Cardiac muscle cell (in vitro differentiated cells and primary cell): ENCODE data around the gene RNF213. TPM values are rescaled to one million over a fixed set of nuclear protein-coding genes. Genes with fewer than 3 reads are reported as not detected.
"Not testable (repeated sequence)": the region's sequence is repeated elsewhere in the genome, so short reads cannot be mapped to it uniquely, and the experiment has no call there.

Experiments
- DNase-seq, 2 donors: peaks; one replicate each; pipeline versions ENCODE4 v3.0.0 to v3.0.0-alpha.2; 2010 to 2017; ENCODE audit warnings: low read depth in 1 of 2, low spot score in 1 of 2
- H3K27ac ChIP-seq: fragments of 200-600 bp; sonication (generic); 2 replicates; pipeline ENCODE4 v1.5.1; 2016
- H3K27me3 ChIP-seq: fragments of 200-600 bp; sonication (generic); 2 replicates; pipeline ENCODE4 v1.6.0; 2016; ENCODE audit warnings: control low read depth
- H3K36me3 ChIP-seq: fragments of 200-600 bp; sonication (generic); 2 replicates; pipeline ENCODE4 v1.5.1; 2016; ENCODE audit warnings: control low read depth
- H3K4me1 ChIP-seq: fragments of 200-600 bp; sonication (generic); 2 replicates; pipeline ENCODE4 v1.8.1; 2017; ENCODE audit warnings: low read depth, mild to moderate bottlenecking, mixed run types
- H3K4me3 ChIP-seq: fragments of 200-600 bp; sonication (generic); 2 replicates; pipeline ENCODE4 v1.5.1; 2016; ENCODE audit warnings: mild to moderate bottlenecking
- H3K9me3 ChIP-seq: fragments of 200-600 bp; sonication (generic); 2 replicates; pipeline ENCODE4 v1.5.1; 2017; ENCODE audit warnings: low read depth, mild to moderate bottlenecking, control low read depth
- polyA plus RNA-seq: library from polyadenylated mRNA; unstranded; fragments of >200 nt; fragmentation: Nextera tagmentation; extraction: Ambion mirVana; gene quantifications from 2 replicates; pipeline ENCODE4 v1.2.1, GENCODE V29; 2016
- total RNA-seq: library from RNA; depleted of rRNA; stranded (reverse); fragments of >200 nt; gene quantifications from 2 replicates; pipeline ENCODE4 v1.2.3, GENCODE V29; 2016
- TF ChIP-seq, protein P1 (sequence below): IDR thresholded peaks from 2 replicates; pipeline ENCODE4 v1.5.1; 2012; ENCODE audit warnings: low read depth, mild to moderate bottlenecking, low read length

RNF213 gene
- total and polyA plus RNA-seq, 2 experiments from 2014 or later: 11.5 to 24.9 TPM

DNA sequence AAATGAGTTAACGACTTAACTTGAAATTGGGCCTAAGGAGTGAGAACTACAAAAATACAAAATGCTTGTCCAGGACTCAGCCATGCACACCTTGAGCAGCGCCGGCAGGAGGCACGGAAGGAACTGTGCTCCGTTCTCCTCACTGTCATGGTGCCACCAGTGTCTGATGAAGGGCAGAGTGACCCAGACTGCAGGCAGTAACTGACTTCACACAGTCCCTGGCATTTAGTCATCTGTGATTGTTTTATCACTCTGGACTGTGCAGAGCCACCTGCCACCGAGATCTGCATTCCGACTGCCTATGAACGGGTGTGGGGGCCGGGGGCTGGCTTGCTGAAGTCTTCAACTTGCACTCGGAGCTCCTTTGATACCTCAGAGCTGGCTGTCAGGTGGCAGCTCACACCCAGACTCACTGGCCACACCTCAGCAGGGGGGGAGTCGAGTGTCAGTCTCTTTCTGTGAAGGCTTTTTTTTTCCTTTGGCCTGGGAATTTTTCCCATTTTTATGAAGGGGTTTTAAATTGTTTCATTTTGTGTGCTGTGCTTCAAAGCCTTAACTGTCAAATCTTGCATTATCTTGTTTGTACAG is 134.1 kb downstream of the RNF213 start:
- TF ChIP-seq, protein P1, sequence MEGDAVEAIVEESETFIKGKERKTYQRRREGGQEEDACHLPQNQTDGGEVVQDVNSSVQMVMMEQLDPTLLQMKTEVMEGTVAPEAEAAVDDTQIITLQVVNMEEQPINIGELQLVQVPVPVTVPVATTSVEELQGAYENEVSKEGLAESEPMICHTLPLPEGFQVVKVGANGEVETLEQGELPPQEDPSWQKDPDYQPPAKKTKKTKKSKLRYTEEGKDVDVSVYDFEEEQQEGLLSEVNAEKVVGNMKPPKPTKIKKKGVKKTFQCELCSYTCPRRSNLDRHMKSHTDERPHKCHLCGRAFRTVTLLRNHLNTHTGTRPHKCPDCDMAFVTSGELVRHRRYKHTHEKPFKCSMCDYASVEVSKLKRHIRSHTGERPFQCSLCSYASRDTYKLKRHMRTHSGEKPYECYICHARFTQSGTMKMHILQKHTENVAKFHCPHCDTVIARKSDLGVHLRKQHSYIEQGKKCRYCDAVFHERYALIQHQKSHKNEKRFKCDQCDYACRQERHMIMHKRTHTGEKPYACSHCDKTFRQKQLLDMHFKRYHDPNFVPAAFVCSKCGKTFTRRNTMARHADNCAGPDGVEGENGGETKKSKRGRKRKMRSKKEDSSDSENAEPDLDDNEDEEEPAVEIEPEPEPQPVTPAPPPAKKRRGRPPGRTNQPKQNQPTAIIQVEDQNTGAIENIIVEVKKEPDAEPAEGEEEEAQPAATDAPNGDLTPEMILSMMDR: no peak
- Histone ChIP-seq H3K9me3 (no peaks in the 10 kb centered on the region), H3K36me3 (peaks cover 3% of the 10 kb centered on the region), H3K27me3 (no peaks in the 10 kb centered on the region), H3K4me1 (peaks cover 12% of the 10 kb centered on the region), H3K4me3 (no peak overlapping the region), H3K27ac (no peak overlapping the region)
- peak in 1 of 2 donors; percentile 36 for DNase-seq

DNA sequence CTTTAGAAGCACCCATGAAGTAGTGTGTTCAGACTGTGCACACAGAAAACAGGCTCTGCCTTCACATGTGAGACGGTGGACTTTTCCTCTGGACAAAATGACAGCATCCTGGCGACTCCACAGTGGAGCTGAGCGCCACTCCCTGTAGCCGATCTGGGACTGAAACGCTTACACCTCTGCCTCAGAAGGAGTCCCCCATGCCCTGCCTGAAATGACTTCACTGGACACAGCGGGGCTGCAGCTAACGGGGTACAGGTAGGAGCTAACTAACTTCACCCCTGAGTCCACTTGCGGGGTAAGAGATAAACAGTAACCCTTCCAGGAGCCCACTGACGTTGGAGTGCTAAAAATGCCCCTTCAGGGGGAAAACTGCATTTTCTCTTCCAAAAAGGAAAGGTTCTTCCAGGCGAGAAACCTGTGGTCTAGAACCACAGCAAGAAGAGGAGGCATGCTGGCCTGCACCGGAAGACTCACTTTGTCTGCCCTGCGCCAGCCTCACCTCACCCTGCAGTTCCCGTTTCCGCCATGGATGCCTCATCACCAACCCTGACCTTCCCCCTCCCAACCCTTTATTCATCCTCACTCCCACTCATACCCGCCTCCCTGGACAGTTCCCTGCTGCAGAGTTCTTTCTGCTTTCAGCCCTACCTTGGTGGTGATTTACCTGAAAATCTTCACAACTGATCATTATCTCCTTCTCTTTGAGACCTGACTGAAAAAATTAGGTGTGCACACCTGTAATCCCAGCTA is 134.9 kb downstream of the RNF213 start:
- H3K4me1 ChIP-seq: peaks cover 12% of the 10 kb centered on the region
- no peak overlapping the region for H3K27ac ChIP-seq
- no peaks in the 10 kb centered on the region for H3K27me3 ChIP-seq
- no peak overlapping the region for H3K4me3 ChIP-seq
- H3K9me3 ChIP-seq: no peaks in the 10 kb centered on the region
- TF ChIP-seq, protein P1: no peak
- H3K36me3 ChIP-seq: no peaks in the 10 kb centered on the region
- no peak for DNase-seq

DNA sequence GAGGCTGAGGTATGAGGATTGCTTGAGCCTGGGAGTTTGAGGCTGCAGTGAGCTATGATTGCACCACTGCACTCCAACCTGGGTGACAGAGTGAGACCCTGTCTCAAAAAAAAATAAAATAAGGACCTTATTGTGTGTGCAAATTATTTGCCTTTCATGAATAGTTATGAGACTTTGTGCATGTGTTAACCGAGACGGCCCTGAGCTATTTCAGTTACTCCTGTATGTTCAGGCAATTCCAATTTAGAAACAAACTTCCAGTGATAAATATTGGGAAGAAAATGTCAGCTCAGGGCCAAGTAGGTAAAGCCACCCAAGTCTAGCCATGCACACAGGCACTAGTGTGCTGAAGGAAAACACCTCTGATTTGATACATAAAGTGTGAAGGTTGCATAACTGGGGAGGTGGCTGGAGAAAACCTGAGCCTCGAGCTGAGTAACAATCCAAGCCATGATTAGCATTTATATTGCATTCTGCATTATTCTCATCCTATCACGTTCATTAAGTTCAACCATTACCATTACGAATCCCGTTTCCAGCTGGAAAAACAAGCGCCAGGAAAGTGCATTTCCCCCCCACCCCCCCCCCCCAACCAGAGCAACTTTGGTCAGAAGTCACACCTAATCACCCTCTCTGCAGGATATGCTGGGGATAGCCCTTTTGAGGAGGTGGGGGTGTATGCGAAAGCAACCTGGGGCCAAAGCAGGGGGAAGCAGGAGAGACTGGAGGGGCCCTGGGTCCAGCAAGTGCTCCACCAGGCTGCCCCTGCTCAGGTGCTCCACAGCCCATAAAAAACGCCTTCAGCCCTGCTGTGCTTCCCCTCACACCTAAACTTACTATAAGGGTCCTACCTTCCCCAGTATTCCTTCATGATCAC is 135.7 kb downstream of the RNF213 start:
- Histone ChIP-seq H3K27me3 (no peaks in the 10 kb centered on the region), H3K36me3 (no peaks in the 10 kb centered on the region), H3K4me3 (no peak overlapping the region), H3K9me3 (no peaks in the 10 kb centered on the region), H3K4me1 (peaks cover 12% of the 10 kb centered on the region), H3K27ac (no peak overlapping the region)
- DNase-seq: no peak
- TF ChIP-seq, protein P1: no peak

DNA sequence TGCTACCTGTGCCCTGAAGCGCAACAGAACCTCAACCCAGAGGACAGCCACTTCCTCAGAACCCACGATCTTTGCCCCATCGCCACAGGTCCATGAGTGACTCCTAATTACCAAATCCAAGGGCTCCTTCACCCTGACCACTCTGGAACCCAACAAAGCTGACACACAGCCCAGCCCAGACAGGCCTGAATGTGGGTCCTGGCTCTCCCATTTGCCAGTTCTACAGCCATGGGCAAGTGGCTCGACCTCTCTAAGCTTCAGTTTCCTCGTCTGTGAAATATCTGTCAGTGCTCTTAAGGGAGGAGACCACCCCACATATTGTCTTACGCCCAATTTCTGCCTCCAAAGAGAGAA is 136.4 kb downstream of the RNF213 start:
- Histone ChIP-seq H3K27ac (no peak overlapping the region), H3K9me3 (no peaks in the 10 kb centered on the region), H3K36me3 (no peaks in the 10 kb centered on the region), H3K4me1 (peaks cover 12% of the 10 kb centered on the region), H3K27me3 (no peaks in the 10 kb centered on the region), H3K4me3 (no peak overlapping the region)
- no peak for DNase-seq
- TF ChIP-seq, protein P1: no peak

DNA sequence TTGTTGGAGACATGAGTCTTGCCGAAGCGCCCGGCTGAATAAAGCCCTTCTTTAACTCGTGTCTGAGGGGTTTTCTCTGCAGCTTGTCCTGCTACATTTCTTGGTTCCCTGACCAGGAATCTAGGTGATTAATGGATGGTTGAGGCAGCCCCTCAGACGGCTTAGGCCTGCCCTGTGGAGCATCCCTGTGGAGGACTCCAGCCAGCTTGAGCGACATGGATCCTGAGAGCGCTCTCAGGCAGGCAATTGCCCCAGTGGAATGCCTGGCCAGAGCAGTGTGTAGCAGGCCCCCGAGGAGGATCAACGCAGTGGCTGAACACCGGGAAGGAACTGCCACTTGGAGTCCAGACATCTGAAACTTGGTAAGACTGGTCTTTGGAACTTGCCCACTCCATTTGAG is 137.0 kb downstream of the RNF213 start:
- TF ChIP-seq, protein P1: no peak
- no peak for DNase-seq
- H3K4me3 ChIP-seq: no peak overlapping the region
- no peaks in the 10 kb centered on the region for H3K9me3 ChIP-seq
- no peaks in the 10 kb centered on the region for H3K36me3 ChIP-seq
- no peaks in the 10 kb centered on the region for H3K27me3 ChIP-seq
- H3K4me1 ChIP-seq: peaks cover 12% of the 10 kb centered on the region
- no peak overlapping the region for H3K27ac ChIP-seq

DNA sequence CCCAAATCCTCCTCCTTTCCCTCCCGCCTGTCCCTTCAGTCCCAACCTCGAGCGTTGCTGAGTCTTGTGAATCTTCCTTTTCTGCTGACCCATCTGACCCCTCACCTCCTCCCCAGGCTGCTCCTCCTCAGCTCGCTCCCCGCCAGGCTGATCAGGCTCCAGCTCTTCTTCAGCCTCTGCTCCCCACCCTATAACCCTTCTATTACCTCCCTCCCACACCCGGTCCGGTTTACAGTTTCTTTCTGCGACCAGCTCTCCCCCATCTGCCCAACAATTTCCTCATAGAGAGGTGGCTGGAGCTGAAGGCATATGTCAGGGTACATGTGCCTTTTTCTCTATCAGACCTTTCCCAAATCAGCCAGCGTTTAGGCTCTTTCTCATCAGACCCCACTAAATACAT is 140.4 kb downstream of the RNF213 start:
- not testable (repeated sequence) for H3K4me1 ChIP-seq, H3K4me3 ChIP-seq, H3K9me3 ChIP-seq, H3K27ac ChIP-seq, H3K27me3 ChIP-seq, H3K36me3 ChIP-seq, DNase-seq

DNA sequence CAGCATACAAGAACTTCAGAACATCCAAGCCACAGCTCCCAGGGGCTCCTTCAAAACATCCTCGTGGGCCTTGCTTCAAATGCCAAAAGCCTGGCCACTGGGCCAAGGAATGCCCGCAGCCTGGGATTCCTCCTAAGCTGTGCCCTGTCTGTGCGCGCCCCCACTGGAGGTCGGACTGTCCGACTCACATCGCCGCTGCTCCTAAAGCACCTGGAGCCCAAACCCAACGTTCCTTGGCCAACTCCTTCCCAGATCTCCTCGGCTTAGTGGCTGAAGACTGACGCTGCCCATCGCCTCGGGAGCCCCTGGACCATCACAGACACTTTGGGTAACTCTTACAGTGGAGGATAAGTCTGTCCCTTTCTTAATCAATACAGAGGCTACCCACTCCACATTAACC is 141.4 kb downstream of the RNF213 start:
- not testable (repeated sequence) for DNase-seq, H3K27me3 ChIP-seq, H3K4me1 ChIP-seq, H3K4me3 ChIP-seq, H3K9me3 ChIP-seq, H3K36me3 ChIP-seq, H3K27ac ChIP-seq
